DMS153 treated with DMSO at 0.1 percent for 48 hours (cell line): ENCODE results near the gene S100A5.
"Not testable (repeated sequence)": the region's sequence is repeated elsewhere in the genome, so short reads cannot be mapped to it uniquely, and the experiment has no call there.

ENCODE experiments used
- DNase-seq: peaks from one replicate; lab custom pipeline; 2025; ENCODE audit not compliant: unreplicated experiment; lab: John Stamatoyannopoulos, UW

S100A5 gene

GRCh38 chr1:153567621-153568366 is 27.1 kb upstream of the S100A5 start:
- peak; percentile 79 for DNase-seq

GRCh38 chr1:153566414-153567371 is 26.0 kb upstream of the S100A5 start:
- peak; percentile 96 for DNase-seq

- peak; percentile 47 for DNase-seq
These were observed 25.0 kb upstream of the S100A5 start, which contains the start of gene S100A2 for GRCh38 chr1:153565529-153566374. S100A2 (minus strand) TSS chr1:153565844; CDS start chr1:153563877, 1,967 bp downstream.

- DNase-seq = no peak
These were observed 23.3 kb upstream of the S100A5 start for GRCh38 chr1:153563991-153564390.

GRCh38 chr1:153563483-153563901 is 22.8 kb upstream of the S100A5 start:
- DNase-seq = no peak

- not testable (repeated sequence) for DNase-seq
These were observed 21.3 kb upstream of the S100A5 start for GRCh38 chr1:153562021-153562420.

- DNase-seq = no peak
These were observed 20.8 kb upstream of the S100A5 start for GRCh38 chr1:153561466-153561985.

GRCh38 chr1:153560771-153561465 is 20.2 kb upstream of the S100A5 start:
- DNase-seq = no peak

GRCh38 chr1:153560241-153560640 is 19.5 kb upstream of the S100A5 start:
- DNase-seq = no peak

GRCh38 chr1:153557877-153558276 is 17.1 kb upstream of the S100A5 start:
- no peak for DNase-seq

GRCh38 chr1:153556348-153556747 is 15.6 kb upstream of the S100A5 start:
- no peak for DNase-seq

- no peak for DNase-seq
These were observed 13.3 kb upstream of the S100A5 start for GRCh38 chr1:153553830-153554541.

GRCh38 chr1:153553096-153553495 is 12.4 kb upstream of the S100A5 start:
- DNase-seq = no peak

- DNase-seq = no peak
These were observed 11.6 kb upstream of the S100A5 start for GRCh38 chr1:153552335-153552734.

- no peak for DNase-seq
These were observed 10.2 kb upstream of the S100A5 start for GRCh38 chr1:153550827-153551500.

- DNase-seq = no peak
These were observed 9.6 kb upstream of the S100A5 start for GRCh38 chr1:153550398-153550758.

- DNase-seq = no peak
These were observed 9.1 kb upstream of the S100A5 start for GRCh38 chr1:153549741-153550397.
